Uterus (tissue), 4 donors: Measurements from ENCODE around the gene SRPK3. TPM values are rescaled to one million over a fixed set of nuclear protein-coding genes. Genes with fewer than 3 reads are reported as not detected.

Experiments used
- DNase-seq, 2 donors: peaks; one replicate each; pipeline ENCODE4 v3.0.0-alpha.2; 2019 to 2020
- H3K27ac ChIP-seq, 2 donors: fragments of 200-600 bp; sonication (generic); 1 replicate in 1 of 2; 2 replicates in 1 of 2; pipeline ENCODE4 v1.5.1; 2016 to 2018
- H3K27me3 ChIP-seq, 2 donors: fragments of 200-600 bp; sonication (generic); one replicate each; pipeline ENCODE4 v1.5.1; 2018 to 2019; ENCODE audit warnings: control low read depth in 1 of 2
- H3K36me3 ChIP-seq, 2 donors: fragments of 200-600 bp; sonication (generic); one replicate each; pipeline ENCODE4 v1.5.1; 2019; ENCODE audit warnings: control low read depth in 1 of 2
- H3K4me1 ChIP-seq, 2 donors: fragments of 200-600 bp; sonication (generic); one replicate each; pipeline ENCODE4 v1.5.1; 2018 to 2019; ENCODE audit warnings: control low read depth in 1 of 2
- H3K4me3 ChIP-seq, 2 donors: fragments of 200-600 bp; sonication (generic); 1 replicate in 1 of 2; 2 replicates in 1 of 2; pipeline ENCODE4 v1.5.1; 2018 to 2019; ENCODE audit warnings: mild to moderate bottlenecking in 1 of 2
- H3K9me3 ChIP-seq, 2 donors: fragments of 200-600 bp; sonication (generic); one replicate each; pipeline ENCODE4 v1.5.1; 2019; ENCODE audit warnings: control low read depth in 1 of 2
- POLR2A ChIP-seq, 2 donors: fragments of 450-650 bp; IDR thresholded peaks; one replicate each; pipeline ENCODE4 v1.6.1; 2016; ENCODE audit warnings: antibody characterized with exemption in 2 of 2, mild to moderate bottlenecking in 1 of 2, moderate library complexity in 1 of 2
- intact Hi-C: fragments of 100-400 bp; cut with DNase I; formaldehyde crosslinking; loops from one replicate; pipeline ENCODE4 v1.15.1; 2023; ENCODE audit warnings: low total_unique reads
- total RNA-seq, 4 donors: library from RNA; depleted of rRNA in 3 of 4; stranded (reverse); fragments of >200 nt in 3 of 4; gene quantifications; one replicate each; pipeline versions ENCODE4 v1.1.0 to v1.2.4, GENCODE V29; 2014 to 2023
- TF ChIP-seq, protein P1 (sequence below), 4 experiments: fragments of 200-600 bp in 2 of 4; fragments of 450-650 bp in 2 of 4; sonication (generic) in 2 of 4; IDR thresholded peaks; one replicate each; pipeline ENCODE4 v1.5.1; 2016 to 2019; ENCODE audit warnings: antibody characterized with exemption in 4 of 4, mild to moderate bottlenecking in 2 of 4, moderate library complexity in 1 of 4
- donor health status: DM: yes; HTN: yes; CAD: no.

The SRPK3 gene
- total RNA-seq, 4 donors from 2014 or later = 0.76 to 13.8 (median 5.5) TPM

DNA sequence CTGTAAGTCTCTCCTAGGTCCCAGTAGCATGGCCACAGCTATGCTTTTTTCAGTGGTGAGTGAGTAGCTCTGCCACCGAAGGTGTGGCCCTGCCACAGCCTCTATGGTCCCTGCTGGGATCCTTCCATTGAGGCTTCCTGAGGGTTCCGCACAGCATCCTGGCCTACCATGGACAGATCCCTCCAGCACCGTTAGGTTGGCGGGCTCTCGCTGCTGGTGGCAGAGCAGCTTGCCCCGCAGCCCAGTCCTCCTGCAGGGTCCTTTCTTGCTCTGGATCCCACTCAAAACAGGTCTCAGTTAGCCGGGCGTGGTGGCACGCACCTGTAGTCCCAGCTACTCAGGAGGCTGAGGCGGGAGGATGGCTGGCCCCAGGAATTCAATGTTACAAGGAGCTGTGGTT, 51.9 kb downstream of the SRPK3 start:
- Histone ChIP-seq H3K9me3 (no peaks in the 10 kb centered on the region), H3K36me3 (no peaks in the 10 kb centered on the region), H3K4me1 (no peaks in the 10 kb centered on the region), H3K27ac (no peak overlapping the region), H3K27me3 (no peaks in the 10 kb centered on the region), H3K4me3 (no peak overlapping the region)
- intact Hi-C loops = no loop called here
- TF ChIP-seq, protein P1, sequence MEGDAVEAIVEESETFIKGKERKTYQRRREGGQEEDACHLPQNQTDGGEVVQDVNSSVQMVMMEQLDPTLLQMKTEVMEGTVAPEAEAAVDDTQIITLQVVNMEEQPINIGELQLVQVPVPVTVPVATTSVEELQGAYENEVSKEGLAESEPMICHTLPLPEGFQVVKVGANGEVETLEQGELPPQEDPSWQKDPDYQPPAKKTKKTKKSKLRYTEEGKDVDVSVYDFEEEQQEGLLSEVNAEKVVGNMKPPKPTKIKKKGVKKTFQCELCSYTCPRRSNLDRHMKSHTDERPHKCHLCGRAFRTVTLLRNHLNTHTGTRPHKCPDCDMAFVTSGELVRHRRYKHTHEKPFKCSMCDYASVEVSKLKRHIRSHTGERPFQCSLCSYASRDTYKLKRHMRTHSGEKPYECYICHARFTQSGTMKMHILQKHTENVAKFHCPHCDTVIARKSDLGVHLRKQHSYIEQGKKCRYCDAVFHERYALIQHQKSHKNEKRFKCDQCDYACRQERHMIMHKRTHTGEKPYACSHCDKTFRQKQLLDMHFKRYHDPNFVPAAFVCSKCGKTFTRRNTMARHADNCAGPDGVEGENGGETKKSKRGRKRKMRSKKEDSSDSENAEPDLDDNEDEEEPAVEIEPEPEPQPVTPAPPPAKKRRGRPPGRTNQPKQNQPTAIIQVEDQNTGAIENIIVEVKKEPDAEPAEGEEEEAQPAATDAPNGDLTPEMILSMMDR (IDR thresholded peaks at IDR 0.05) = no peak
- no peak for TF ChIP-seq POLR2A (IDR thresholded peaks at IDR 0.05)
- no peak for DNase-seq

Other genes with a start within 250 kb of the SRPK3 start
- gene CCNQ, start 181.9 kb upstream of the SRPK3 start, total RNA-seq = 10 to 100 TPM; 14.9 to 94.5 (median 29.3) TPM
- under 1 TPM in 1 of 4 donors, not detected in 3; 0.21 TPM for gene DUSP9, start 133.8 kb upstream of the SRPK3 start, total RNA-seq
- 1 to 10 TPM in 3 of 4 donors, not detected in 1; 1.8 to 8.5 (median 5.9) TPM for gene PNCK, start 107.2 kb upstream of the SRPK3 start, total RNA-seq
- 10 to 100 TPM in 2 of 4 donors, 1 to 10 TPM in 2; 4.7 to 40.3 (median 11.2) TPM for gene SLC6A8, start 93.1 kb upstream of the SRPK3 start, total RNA-seq
- gene BCAP31, start 56.7 kb upstream of the SRPK3 start, total RNA-seq = 100 to 1,000 TPM in 2 of 4 donors, 10 to 100 TPM in 2; 86.6 to 177 (median 102) TPM
- 10 to 100 TPM in 3 of 4 donors, 1 to 10 TPM in 1; 2.9 to 24.9 (median 13.1) TPM for gene ABCD1, start 56.2 kb upstream of the SRPK3 start, total RNA-seq
- 10 to 100 TPM in 1 of 4 donors, 1 to 10 TPM in 3; 1.5 to 50.7 (median 5.1) TPM for gene PLXNB3, start 16.8 kb upstream of the SRPK3 start, total RNA-seq
- 10 to 100 TPM; 48.4 to 88.5 (median 67.2) TPM for gene IDH3G, start 13.3 kb downstream of the SRPK3 start, total RNA-seq
- gene SSR4, start 13.6 kb downstream of the SRPK3 start, total RNA-seq = 100 to 1,000 TPM in 2 of 4 donors, 10 to 100 TPM in 2; 26.9 to 633 (median 103) TPM
- 10 to 100 TPM in 3 of 4 donors, 1 to 10 TPM in 1; 2.6 to 21.3 (median 16.8) TPM for gene PDZD4, start 49.5 kb downstream of the SRPK3 start, total RNA-seq
- gene L1CAM, start 105.1 kb downstream of the SRPK3 start, total RNA-seq = 1 to 10 TPM in 2 of 4 donors, under 1 TPM in 1, not detected in 1; 0.26 to 5.1 (median 2.8) TPM
- gene AVPR2, start 123.6 kb downstream of the SRPK3 start, total RNA-seq = 1 to 10 TPM in 2 of 4 donors, under 1 TPM in 1, not detected in 1; 0.35 to 5.2 (median 4.4) TPM
- gene ARHGAP4, start 145.2 kb downstream of the SRPK3 start, total RNA-seq = 10 to 100 TPM in 2 of 4 donors, 1 to 10 TPM in 2; 5.1 to 28.3 (median 15.8) TPM
- gene NAA10, start 154.0 kb downstream of the SRPK3 start, total RNA-seq = 100 to 1,000 TPM in 2 of 4 donors, 10 to 100 TPM in 2; 37.9 to 198 (median 109) TPM
- gene RENBP, start 163.6 kb downstream of the SRPK3 start, total RNA-seq = 1 to 10 TPM in 3 of 4 donors, under 1 TPM in 1; 0.77 to 5.9 (median 2.6) TPM
- gene HCFC1, start 190.8 kb downstream of the SRPK3 start, total RNA-seq = 10 to 100 TPM; 20.9 to 65.7 (median 37.3) TPM
- 1 to 10 TPM in 3 of 4 donors, not detected in 1; 2.5 to 9.6 (median 6.2) TPM for gene TMEM187, start 191.7 kb downstream of the SRPK3 start, total RNA-seq
- 10 to 100 TPM in 3 of 4 donors, 1 to 10 TPM in 1; 9.7 to 52.6 (median 35.8) TPM for gene IRAK1, start 238.9 kb downstream of the SRPK3 start, total RNA-seq